Prostate gland (tissue), 2 donors: ENCODE results near the gene RNF10. TPM values are rescaled to one million over a fixed set of nuclear protein-coding genes. Genes with fewer than 3 reads are reported as not detected.

Experiments used
- DNase-seq: peaks from one replicate; pipeline ENCODE4 v3.0.0-alpha.2; 2019; ENCODE audit warnings: low spot score
- H3K27ac ChIP-seq, 2 donors: fragments of 200-600 bp; sonication (generic); 2 replicates each; pipeline ENCODE4 v1.5.1; 2017 to 2019
- H3K27me3 ChIP-seq: fragments of 200-600 bp; sonication (generic); replicated peaks from 2 replicates; pipeline ENCODE4 v1.5.1; 2019; ENCODE audit not compliant: insufficient read depth
- H3K36me3 ChIP-seq, 2 donors: fragments of 200-600 bp; sonication (generic); 1 replicate in 1 of 2; 2 replicates in 1 of 2; pipeline versions ENCODE4 v1.5.1 to v1.8.1; 2017 to 2019
- H3K4me1 ChIP-seq: fragments of 200-600 bp; sonication (generic); replicated peaks from 2 replicates; pipeline ENCODE4 v1.5.1; 2019
- H3K4me3 ChIP-seq, 2 donors: fragments of 200-600 bp; sonication (generic); 2 replicates each; pipeline ENCODE4 v1.5.1; 2017 to 2019
- H3K9me3 ChIP-seq: fragments of 200-600 bp; sonication (generic); 2 replicates; pipeline ENCODE4 v1.5.1; 2017
- POLR2A ChIP-seq: fragments of 450-650 bp; IDR thresholded peaks from one replicate; pipeline ENCODE4 v1.6.1; 2016; ENCODE audit warnings: antibody characterized with exemption, mild to moderate bottlenecking
- POLR2AphosphoS5 ChIP-seq: sonication (generic); formaldehyde crosslinking; IDR thresholded peaks from one replicate; pipeline ENCODE4 v1.6.1; 2017; ENCODE audit warnings: antibody characterized with exemption
- WGBS: methylation state at CpG from one replicate; pipeline ENCODE4 v1.1.5; 2018; 5-methylcytosine and 5-hydroxymethylcytosine counted together
- intact Hi-C: fragments of 100-400 bp; cut with DNase I; formaldehyde crosslinking; loops from one replicate; pipeline ENCODE4 v1.14.2; 2022
- small RNA-seq, 2 donors: library from RNA; depleted of rRNA; stranded (forward); fragments of <200 nt; gene quantifications; one replicate each; pipeline ENCODE3, GENCODE V24; 2016
- total RNA-seq, 2 donors: library from RNA; depleted of rRNA; stranded (reverse); fragments of >200 nt; gene quantifications; one replicate each; pipeline ENCODE4 v1.1.0, GENCODE V29; 2016
- TF ChIP-seq, protein P1 (sequence below), 4 experiments: fragments of 200-600 bp in 2 of 4; fragments of 450-650 bp in 2 of 4; sonication (generic) in 2 of 4; IDR thresholded peaks; 1 replicate in 3 of 4; 2 replicates in 1 of 4; pipeline ENCODE4 v1.5.1; 2016 to 2019; ENCODE audit warnings: antibody characterized with exemption in 4 of 4, mild to moderate bottlenecking in 2 of 4, moderate library complexity in 2 of 4

The RNF10 gene
- total RNA-seq, 2 donors from 2014 or later = 95.3 to 251 TPM

DNA sequence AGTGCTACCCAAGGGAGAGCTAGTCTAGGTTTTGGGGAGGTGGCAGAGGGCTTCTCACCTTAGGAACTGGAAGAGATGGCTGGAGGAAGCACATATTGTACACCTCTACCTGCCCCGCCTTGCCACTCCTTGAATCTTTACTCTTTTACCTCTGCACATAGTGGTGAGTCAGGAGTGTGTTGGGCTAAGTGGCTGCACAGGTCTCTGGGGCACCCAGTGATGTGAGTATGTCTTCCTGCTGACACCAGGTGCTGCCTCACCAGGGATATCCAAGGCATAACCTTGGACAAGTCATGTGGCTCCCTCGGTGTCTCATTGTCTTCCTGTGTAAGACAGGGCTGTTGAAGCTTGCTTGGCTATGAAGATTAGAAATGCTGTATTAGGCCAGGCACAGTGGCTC lies 86.5 kb downstream of the RNF10 start:
- no peaks in the 10 kb centered on the region for H3K36me3 ChIP-seq
- WGBS = 83% methylated on average over 2 of the region's 2 CpGs
- H3K4me1 ChIP-seq = no peaks in the 10 kb centered on the region

DNA sequence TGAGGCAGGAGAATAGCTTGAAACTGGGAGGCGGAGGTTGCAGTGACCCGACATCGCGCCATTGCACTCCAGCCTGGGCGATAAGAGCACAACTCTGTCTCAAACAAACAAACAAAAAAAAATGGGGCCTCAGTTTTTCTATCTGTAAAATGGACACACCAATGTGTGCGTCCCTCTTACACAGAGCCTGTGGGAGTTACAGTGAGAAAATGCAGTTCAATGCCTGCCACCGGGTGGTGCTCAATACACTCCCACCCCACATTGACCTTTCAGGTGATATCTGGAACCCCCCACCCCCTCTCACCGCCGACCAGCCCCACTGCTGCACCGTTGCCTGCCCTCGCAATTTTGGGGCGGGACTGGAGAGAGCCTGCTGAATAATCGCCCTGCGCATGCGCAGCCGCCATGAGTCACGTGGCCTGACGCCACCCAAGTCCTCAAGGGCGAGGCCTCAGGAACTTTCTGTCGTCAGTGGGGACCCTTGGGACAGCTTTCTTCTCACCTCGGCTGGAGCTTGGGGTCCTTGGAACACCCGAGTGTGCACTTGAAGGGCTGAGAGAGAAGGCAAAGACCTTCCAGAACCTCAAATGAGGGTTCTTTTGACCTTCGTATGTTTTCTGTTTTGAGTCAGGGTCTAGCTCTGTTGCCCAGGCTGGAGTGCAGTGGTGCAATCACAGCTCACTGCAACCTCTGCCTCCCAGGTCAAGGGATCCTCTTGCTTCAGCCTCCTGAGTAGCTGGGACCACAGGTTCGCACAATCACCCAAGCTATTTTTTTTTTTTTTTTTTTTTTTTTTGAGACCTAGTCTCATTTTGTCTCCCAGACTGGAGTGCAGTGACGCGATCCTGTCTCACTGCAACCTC lies 91.6 kb downstream of the RNF10 start:
- no peak for TF ChIP-seq POLR2AphosphoS5
- no peak for TF ChIP-seq POLR2A
- TF ChIP-seq, protein P1, sequence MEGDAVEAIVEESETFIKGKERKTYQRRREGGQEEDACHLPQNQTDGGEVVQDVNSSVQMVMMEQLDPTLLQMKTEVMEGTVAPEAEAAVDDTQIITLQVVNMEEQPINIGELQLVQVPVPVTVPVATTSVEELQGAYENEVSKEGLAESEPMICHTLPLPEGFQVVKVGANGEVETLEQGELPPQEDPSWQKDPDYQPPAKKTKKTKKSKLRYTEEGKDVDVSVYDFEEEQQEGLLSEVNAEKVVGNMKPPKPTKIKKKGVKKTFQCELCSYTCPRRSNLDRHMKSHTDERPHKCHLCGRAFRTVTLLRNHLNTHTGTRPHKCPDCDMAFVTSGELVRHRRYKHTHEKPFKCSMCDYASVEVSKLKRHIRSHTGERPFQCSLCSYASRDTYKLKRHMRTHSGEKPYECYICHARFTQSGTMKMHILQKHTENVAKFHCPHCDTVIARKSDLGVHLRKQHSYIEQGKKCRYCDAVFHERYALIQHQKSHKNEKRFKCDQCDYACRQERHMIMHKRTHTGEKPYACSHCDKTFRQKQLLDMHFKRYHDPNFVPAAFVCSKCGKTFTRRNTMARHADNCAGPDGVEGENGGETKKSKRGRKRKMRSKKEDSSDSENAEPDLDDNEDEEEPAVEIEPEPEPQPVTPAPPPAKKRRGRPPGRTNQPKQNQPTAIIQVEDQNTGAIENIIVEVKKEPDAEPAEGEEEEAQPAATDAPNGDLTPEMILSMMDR (IDR thresholded peaks at IDR 0.05) = no peak
- no peak for DNase-seq
- WGBS = 72% methylated on average over 26 of the region's 26 CpGs

More for the DNA sequence above, 86.5 kb downstream of the RNF10 start:
- H3K4me3 ChIP-seq = no peak overlapping the region
- intact Hi-C loops = no loop called here
- H3K27ac ChIP-seq = no peak overlapping the region
- no peak for DNase-seq
- H3K9me3 ChIP-seq = no peaks in the 10 kb centered on the region
- no peaks in the 10 kb centered on the region for H3K27me3 ChIP-seq
- TF ChIP-seq POLR2A (no peak), POLR2AphosphoS5 (no peak)
- TF ChIP-seq, protein P1 (IDR thresholded peaks at IDR 0.05) = no peak

More for the DNA sequence above, 91.6 kb downstream of the RNF10 start:
- H3K9me3 ChIP-seq = no peaks in the 10 kb centered on the region
- intact Hi-C loops = no loop called here
- no peak overlapping the region for H3K4me3 ChIP-seq
- no peaks in the 10 kb centered on the region for H3K4me1 ChIP-seq
- no peak overlapping the region for H3K27ac ChIP-seq
- H3K27me3 ChIP-seq = no peaks in the 10 kb centered on the region
- no peaks in the 10 kb centered on the region for H3K36me3 ChIP-seq

Small RNAs within 50 kb of the gene (small RNA-seq; reads per million reads assigned to genes)
- gene RF00019 = 0 reads per million in 2 donors

Other genes starting within 250 kb of the RNF10 start
- gene RNU4-2, start 242.5 kb upstream of the RNF10 start, total RNA-seq = under 1 TPM; under 0.01 TPM
- under 1 TPM; under 0.01 TPM for gene RNU4-1, start 241.1 kb upstream of the RNF10 start, total RNA-seq
- gene SIRT4, start 232.0 kb upstream of the RNF10 start, total RNA-seq = 1 to 10 TPM in 1 of 2 donors, under 1 TPM in 1; 0.96 to 2.2 TPM
- gene PLA2G1B, start 206.6 kb upstream of the RNF10 start, total RNA-seq = not detected
- 1 to 10 TPM; 1.7 to 8.2 TPM for gene MSI1, start 165.2 kb upstream of the RNF10 start, total RNA-seq
- gene COX6A1, start 96.2 kb upstream of the RNF10 start, total RNA-seq = 100 to 1,000 TPM; 616 to 965 TPM
- 10 to 100 TPM; 15.7 to 21.9 TPM for gene TRIAP1, start 88.0 kb upstream of the RNF10 start, total RNA-seq
- 10 to 100 TPM; 19.3 to 30.1 TPM for gene GATC, start 87.9 kb upstream of the RNF10 start, total RNA-seq
- 100 to 1,000 TPM in 1 of 2 donors, 10 to 100 TPM in 1; 98.7 to 131 TPM for gene SRSF9, start 64.6 kb upstream of the RNF10 start, total RNA-seq
- gene DYNLL1, start 38.2 kb upstream of the RNF10 start, total RNA-seq = 100 to 1,000 TPM; 166 to 303 TPM
- 10 to 100 TPM; 18.1 to 26.7 TPM for gene COQ5, start 5.2 kb upstream of the RNF10 start, total RNA-seq
- 10 to 100 TPM; 39.3 to 45.2 TPM for gene POP5, start 47.0 kb downstream of the RNF10 start, total RNA-seq
- gene CABP1, start 106.3 kb downstream of the RNF10 start, total RNA-seq = under 1 TPM; 0.23 to 0.62 TPM
- gene MLEC, start 152.8 kb downstream of the RNF10 start, total RNA-seq = 100 to 1,000 TPM; 116 to 124 TPM
- gene UNC119B, start 176.1 kb downstream of the RNF10 start, total RNA-seq = 10 to 100 TPM; 26.0 to 41.9 TPM
- 10 to 100 TPM; 29.4 to 36.0 TPM for gene ACADS, start 191.5 kb downstream of the RNF10 start, total RNA-seq